Activated T-helper 1 cell treated with anti-CD3 and anti-CD28 coated beads, Interleukin-12 subunit alpha, Interleukin-12 subunit beta, Interleukin-2, Interleukin-4 antibody, amounts not matched to agents 30 ng/mL and 10 ng/mL and 1 ng/mL, durations not matched to agents 14 hours and 24 hours and 36 hours (primary cell): ENCODE results near the gene DSG3. TPM values are rescaled to one million over a fixed set of nuclear protein-coding genes. Genes with fewer than 3 reads are reported as not detected.

Experiments used
- DNase-seq: peaks from one replicate; pipeline ENCODE4 v3.0.0; 2021; ENCODE audit warnings: low spot score
- H3K27ac Mint-ChIP-seq: one replicate; pipeline ENCODE4 v1.8.0; 2021; ENCODE audit warnings: mild to moderate bottlenecking, mixed read lengths
- H3K27me3 Mint-ChIP-seq: one replicate; pipeline ENCODE4 v1.8.0; 2022; ENCODE audit warnings: mild to moderate bottlenecking, moderate library complexity, mixed read lengths; ENCODE audit not compliant: insufficient read depth
- H3K36me3 Mint-ChIP-seq: one replicate; pipeline ENCODE4 v1.8.0; 2021; ENCODE audit warnings: low read depth, mixed read lengths
- H3K4me1 Mint-ChIP-seq: one replicate; pipeline ENCODE4 v1.8.0; 2021; ENCODE audit warnings: low read depth, mixed read lengths
- H3K4me3 Mint-ChIP-seq: one replicate; pipeline ENCODE4 v1.8.0; 2021; ENCODE audit warnings: mild to moderate bottlenecking, moderate library complexity, mixed read lengths
- H3K9me3 Mint-ChIP-seq: one replicate; pipeline ENCODE4 v1.8.0; 2021; ENCODE audit warnings: mixed read lengths
- intact Hi-C: fragments of 100-400 bp; cut with micrococcal nuclease; formaldehyde crosslinking; loops from one replicate; pipeline ENCODE4 v1.15.1; 2024
- total RNA-seq: library from RNA; stranded (reverse); gene quantifications from 2 replicates; pipeline ENCODE4 v1.2.3, GENCODE V29; 2022

Gene DSG3, protein sequence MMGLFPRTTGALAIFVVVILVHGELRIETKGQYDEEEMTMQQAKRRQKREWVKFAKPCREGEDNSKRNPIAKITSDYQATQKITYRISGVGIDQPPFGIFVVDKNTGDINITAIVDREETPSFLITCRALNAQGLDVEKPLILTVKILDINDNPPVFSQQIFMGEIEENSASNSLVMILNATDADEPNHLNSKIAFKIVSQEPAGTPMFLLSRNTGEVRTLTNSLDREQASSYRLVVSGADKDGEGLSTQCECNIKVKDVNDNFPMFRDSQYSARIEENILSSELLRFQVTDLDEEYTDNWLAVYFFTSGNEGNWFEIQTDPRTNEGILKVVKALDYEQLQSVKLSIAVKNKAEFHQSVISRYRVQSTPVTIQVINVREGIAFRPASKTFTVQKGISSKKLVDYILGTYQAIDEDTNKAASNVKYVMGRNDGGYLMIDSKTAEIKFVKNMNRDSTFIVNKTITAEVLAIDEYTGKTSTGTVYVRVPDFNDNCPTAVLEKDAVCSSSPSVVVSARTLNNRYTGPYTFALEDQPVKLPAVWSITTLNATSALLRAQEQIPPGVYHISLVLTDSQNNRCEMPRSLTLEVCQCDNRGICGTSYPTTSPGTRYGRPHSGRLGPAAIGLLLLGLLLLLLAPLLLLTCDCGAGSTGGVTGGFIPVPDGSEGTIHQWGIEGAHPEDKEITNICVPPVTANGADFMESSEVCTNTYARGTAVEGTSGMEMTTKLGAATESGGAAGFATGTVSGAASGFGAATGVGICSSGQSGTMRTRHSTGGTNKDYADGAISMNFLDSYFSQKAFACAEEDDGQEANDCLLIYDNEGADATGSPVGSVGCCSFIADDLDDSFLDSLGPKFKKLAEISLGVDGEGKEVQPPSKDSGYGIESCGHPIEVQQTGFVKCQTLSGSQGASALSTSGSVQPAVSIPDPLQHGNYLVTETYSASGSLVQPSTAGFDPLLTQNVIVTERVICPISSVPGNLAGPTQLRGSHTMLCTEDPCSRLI
- total RNA-seq: not detected in 2 replicates

DNA sequence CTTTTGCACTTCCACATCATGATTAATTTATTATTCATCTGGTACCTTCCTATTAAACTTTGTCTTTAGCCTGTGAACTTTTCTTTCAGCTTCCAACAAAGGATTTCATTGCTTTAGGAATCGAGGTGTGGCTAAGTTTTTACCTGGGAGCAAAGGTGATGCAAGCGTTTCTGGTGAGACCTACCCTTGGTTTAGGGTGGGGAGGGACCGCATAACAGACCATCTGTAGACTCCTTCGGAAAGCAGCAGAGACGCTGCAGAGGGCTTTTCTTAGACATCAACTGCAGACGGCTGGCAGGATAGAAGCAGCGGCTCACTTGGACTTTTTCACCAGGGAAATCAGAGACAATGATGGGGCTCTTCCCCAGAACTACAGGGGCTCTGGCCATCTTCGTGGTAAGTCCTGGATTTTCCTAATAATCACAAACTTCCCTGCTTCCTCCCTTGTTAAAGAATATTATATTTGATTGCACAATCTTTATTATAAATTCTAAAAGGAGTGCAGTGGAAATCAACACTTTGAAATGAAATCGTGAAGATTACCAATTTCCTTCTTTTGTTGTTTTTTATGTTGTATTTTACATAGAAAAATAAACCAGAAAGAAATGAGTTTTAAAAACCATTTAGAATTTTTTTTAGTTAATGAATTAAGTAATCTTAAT, at the start of gene DSG3:
TSS of gene DSG3 (plus strand) at position 212 of the 662 bp plus-strand sequence. CDS start at position 349, 137 bp downstream.
- H3K9me3 Mint-ChIP-seq: no peaks in the 10 kb centered on the region
- H3K27ac Mint-ChIP-seq: no peak within 1 kb of the TSS
- H3K36me3 Mint-ChIP-seq: no peaks in the 10 kb centered on the region
- no peak within 1 kb of the TSS for H3K4me3 Mint-ChIP-seq
- no peak for DNase-seq
- intact Hi-C loops: no loop called here
- H3K27me3 Mint-ChIP-seq: no peaks in the 10 kb centered on the region
- no peaks in the 10 kb centered on the region for H3K4me1 Mint-ChIP-seq

DNA sequence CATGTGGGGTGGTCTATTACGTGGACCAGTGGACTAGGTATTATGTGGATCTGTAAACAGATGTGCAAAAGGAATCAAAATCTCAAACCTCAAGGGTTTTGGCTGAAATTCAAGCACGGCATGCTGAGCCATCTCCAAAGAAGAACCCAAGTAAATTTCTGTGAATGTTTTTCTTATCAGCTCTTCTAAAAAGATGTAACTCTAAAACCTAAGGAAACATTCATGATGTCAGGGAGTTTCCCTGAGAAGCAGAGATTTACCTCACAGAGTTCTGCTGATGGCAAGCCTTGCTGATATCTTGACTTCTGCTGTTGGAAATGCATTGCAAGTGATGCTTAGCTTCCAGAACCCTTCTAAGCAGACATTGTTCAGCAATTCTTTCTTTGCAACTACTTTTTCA, 49.4 kb upstream of the DSG3 start:
- no peaks in the 10 kb centered on the region for H3K9me3 Mint-ChIP-seq
- no peak overlapping the region for H3K4me3 Mint-ChIP-seq
- no peaks in the 10 kb centered on the region for H3K4me1 Mint-ChIP-seq
- H3K36me3 Mint-ChIP-seq: no peaks in the 10 kb centered on the region
- no peak overlapping the region for H3K27ac Mint-ChIP-seq
- DNase-seq: no peak
- peaks cover 2% of the 10 kb centered on the region for H3K27me3 Mint-ChIP-seq
- intact Hi-C loops: no loop called here

DNA sequence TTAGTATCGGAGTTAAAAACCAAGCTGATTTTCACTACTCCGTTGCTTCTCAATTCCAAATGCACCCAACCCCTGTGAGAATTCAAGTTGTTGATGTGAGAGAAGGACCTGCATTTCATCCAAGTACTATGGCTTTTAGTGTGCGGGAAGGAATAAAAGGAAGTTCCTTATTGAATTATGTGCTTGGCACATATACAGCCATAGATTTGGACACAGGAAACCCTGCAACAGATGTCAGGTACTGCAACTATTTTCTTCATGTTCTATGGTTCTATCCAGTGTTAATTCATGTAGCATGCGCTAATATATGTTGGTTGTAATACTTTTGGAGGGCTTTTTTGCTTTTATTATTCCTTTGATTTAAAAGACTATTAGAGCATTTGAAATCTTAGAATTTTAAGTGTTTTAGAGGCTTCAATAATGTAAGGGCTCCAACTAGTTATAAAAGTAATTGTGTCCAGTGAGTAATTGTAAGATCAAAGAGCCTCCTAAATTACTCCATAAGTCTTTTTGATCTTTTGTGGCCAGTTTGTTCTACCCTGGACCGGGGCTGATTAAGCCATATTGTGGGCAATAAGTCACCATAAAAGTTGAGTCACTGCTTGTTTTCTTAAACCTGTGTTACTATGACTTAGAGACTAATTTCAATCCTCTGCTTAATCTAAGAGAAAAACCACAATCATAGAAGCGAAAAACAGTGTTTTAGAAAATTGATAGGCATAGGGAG, 48.1 kb upstream of the DSG3 start:
- intact Hi-C loops: no loop called here

DNA sequence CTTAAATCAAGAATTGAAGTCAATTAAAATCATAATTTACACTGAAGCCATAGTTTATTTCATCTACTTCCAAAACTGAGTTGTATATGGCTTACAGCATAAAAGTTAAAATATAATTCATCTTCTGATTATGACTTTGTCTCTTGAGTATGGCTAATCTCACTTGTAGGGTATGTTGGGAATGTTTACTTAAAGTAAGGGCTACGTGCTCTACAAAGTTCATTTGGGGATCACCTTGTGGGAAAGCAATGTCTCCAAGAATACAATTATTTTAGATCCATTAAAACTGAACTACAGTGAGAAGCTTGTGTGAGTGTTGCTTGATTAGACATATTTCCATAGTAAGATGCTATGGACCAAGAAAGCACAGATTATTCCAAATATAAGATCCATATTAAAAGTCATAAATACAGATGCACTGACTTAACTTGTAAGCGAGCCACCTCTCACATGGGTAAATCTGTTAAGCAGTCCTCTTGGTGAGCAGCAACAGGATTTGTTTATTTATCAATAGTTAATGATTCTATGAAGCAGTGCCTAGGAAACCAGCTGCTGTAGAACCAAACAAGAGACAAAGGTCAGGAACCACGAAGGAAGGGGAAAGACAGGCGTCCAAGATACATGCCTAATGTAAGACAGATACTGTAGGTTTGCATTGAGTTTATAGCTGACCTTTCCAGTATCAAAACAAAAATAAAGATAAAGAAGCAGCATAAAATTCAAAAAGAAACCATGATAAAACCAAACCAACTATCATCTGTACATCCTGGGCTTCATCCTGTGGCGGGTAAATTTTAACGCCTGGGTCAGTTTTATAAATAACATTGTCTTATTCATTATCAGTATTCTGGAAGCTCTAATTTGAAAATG, 46.1 kb upstream of the DSG3 start:
- peaks cover 2% of the 10 kb centered on the region for H3K27me3 Mint-ChIP-seq
- no peaks in the 10 kb centered on the region for H3K9me3 Mint-ChIP-seq
- H3K4me3 Mint-ChIP-seq: no peak overlapping the region
- H3K27ac Mint-ChIP-seq: no peak overlapping the region
- DNase-seq: no peak
- no peaks in the 10 kb centered on the region for H3K36me3 Mint-ChIP-seq
- intact Hi-C loops: no loop called here
- H3K4me1 Mint-ChIP-seq: no peaks in the 10 kb centered on the region

More for the DNA sequence above, 48.1 kb upstream of the DSG3 start:
- H3K27me3 Mint-ChIP-seq: peaks cover 2% of the 10 kb centered on the region
- H3K9me3 Mint-ChIP-seq: no peaks in the 10 kb centered on the region
- no peak overlapping the region for H3K4me3 Mint-ChIP-seq
- no peak for DNase-seq
- no peaks in the 10 kb centered on the region for H3K36me3 Mint-ChIP-seq
- no peak overlapping the region for H3K27ac Mint-ChIP-seq
- H3K4me1 Mint-ChIP-seq: no peaks in the 10 kb centered on the region

DNA sequence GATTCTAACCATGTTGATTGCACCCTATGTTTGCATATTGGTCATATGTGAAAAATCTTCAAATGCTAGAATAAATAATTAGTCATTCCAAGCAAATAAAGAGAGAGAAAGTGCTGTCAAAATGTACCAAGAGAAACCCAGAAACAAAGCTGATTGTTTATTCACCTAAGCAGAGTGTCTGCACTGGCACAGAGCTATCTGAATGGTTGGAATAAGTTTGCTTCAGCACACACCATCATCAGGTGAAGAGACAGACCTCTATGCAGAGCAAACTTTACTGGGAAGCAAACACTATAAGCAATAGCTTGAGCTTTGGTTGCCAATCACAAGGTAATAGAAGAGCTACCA, 45.5 kb upstream of the DSG3 start:
- H3K9me3 Mint-ChIP-seq: no peaks in the 10 kb centered on the region
- no peaks in the 10 kb centered on the region for H3K36me3 Mint-ChIP-seq
- no peak overlapping the region for H3K4me3 Mint-ChIP-seq
- peaks cover 2% of the 10 kb centered on the region for H3K27me3 Mint-ChIP-seq
- DNase-seq: no peak
- no peaks in the 10 kb centered on the region for H3K4me1 Mint-ChIP-seq
- no peak overlapping the region for H3K27ac Mint-ChIP-seq
- intact Hi-C loops: no loop called here

DNA sequence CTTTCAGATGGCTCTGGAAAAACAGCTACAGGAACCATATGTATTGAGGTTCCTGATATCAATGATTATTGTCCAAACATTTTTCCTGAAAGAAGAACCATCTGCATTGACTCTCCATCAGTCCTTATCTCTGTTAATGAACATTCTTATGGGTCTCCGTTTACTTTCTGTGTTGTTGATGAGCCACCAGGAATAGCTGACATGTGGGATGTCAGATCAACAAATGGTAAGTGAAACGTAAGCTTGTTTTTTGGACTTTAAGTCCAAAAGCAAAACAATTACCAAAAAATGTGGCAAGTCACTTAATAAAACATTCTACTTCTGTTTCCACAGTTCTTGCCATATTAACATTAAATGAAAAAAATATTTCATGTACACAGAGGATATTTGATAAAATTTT, 44.1 kb upstream of the DSG3 start:
- Mint-ChIP-seq H3K4me3 (no peak overlapping the region), H3K9me3 (no peaks in the 10 kb centered on the region), H3K36me3 (no peaks in the 10 kb centered on the region), H3K27me3 (peaks cover 2% of the 10 kb centered on the region), H3K27ac (no peak overlapping the region), H3K4me1 (no peaks in the 10 kb centered on the region)
- intact Hi-C loops: no loop called here
- DNase-seq: no peak

DNA sequence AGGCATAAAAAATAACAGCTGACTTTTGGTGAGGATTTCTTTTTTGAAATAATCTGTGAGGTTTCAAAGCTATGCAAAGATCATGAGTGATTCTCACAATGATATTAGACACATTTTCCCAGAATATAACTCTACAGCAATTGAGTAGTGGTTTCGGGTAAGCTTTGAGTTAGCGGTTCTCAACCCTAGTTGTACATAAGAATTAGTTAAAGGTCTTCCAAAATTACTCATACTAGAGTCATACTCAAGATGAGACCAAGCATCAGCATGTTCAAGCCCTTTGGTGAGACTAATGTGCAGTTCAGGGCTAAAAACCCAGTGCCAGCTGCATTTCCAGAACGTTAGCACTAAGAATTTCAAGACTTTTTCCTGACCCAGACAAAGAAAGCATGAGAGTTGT, 39.9 kb upstream of the DSG3 start:
- no peaks in the 10 kb centered on the region for H3K27me3 Mint-ChIP-seq
- no peak for DNase-seq
- H3K9me3 Mint-ChIP-seq: peaks cover 4% of the 10 kb centered on the region
- H3K27ac Mint-ChIP-seq: no peak overlapping the region
- intact Hi-C loops: no loop called here
- no peak overlapping the region for H3K4me3 Mint-ChIP-seq
- no peaks in the 10 kb centered on the region for H3K36me3 Mint-ChIP-seq
- H3K4me1 Mint-ChIP-seq: no peaks in the 10 kb centered on the region

DNA sequence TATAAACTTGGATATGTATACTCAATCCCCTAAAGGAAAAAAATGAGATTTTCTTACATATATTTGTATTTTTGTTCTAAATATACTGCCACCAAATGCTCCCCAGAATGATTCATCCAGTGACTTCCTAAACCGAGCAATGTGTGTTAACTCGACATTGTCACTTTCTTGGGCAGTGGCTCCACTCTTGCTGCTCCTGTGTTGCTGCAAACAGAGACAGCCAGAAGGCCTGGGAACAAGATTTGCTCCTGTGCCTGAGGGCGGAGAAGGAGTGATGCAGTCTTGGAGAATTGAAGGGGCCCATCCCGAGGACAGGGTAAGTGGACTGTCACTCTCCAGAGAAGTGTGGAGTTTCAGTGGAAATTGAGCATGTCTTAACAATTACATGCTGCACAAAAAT, 38.3 kb upstream of the DSG3 start:
- Mint-ChIP-seq H3K27ac (no peak overlapping the region), H3K27me3 (no peaks in the 10 kb centered on the region), H3K36me3 (no peaks in the 10 kb centered on the region), H3K4me3 (no peak overlapping the region), H3K4me1 (no peaks in the 10 kb centered on the region), H3K9me3 (peaks cover 4% of the 10 kb centered on the region)
- DNase-seq: no peak
- intact Hi-C loops: no loop called here

DNA sequence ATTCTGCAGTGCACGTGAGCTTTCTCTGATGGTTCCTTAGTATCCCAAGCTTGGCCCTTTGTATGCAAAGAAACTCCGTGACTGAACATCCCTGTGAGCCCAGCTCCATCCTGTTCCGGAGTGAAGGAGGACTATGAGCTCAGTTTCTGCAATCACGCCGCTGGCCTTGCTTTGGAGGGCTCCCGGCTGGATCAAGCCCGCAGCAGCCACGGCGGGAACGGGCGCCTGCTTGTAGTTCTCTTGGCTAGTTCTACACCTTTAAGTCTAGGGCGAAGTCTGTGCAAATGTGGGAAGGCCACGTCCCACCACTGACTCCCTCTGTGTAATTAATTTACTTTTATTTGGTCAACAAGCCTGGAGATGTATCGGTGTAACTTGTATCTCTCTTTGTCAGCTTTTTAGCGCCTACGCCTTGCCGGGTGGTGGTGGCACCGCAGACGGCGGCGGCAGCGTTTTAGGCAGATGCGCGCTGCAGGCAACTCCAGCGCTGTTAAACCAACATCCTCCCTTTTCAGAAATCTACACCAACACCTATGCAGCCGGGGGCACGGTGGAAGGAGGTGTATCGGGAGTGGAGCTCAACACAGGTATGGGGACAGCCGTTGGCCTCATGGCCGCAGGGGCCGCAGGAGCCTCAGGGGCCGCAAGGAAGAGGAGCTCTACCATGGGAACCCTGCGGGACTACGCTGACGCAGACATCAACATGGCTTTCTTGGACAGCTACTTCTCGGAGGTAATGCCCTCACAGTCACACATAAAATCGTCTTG, 36.6 kb upstream of the DSG3 start:
- no peaks in the 10 kb centered on the region for H3K36me3 Mint-ChIP-seq
- DNase-seq: no peak
- no peak overlapping the region for H3K27ac Mint-ChIP-seq
- peaks cover 8% of the 10 kb centered on the region for H3K9me3 Mint-ChIP-seq
- H3K4me3 Mint-ChIP-seq: no peak overlapping the region
- intact Hi-C loops: no loop called here
- no peaks in the 10 kb centered on the region for H3K4me1 Mint-ChIP-seq
- H3K27me3 Mint-ChIP-seq: no peaks in the 10 kb centered on the region

DNA sequence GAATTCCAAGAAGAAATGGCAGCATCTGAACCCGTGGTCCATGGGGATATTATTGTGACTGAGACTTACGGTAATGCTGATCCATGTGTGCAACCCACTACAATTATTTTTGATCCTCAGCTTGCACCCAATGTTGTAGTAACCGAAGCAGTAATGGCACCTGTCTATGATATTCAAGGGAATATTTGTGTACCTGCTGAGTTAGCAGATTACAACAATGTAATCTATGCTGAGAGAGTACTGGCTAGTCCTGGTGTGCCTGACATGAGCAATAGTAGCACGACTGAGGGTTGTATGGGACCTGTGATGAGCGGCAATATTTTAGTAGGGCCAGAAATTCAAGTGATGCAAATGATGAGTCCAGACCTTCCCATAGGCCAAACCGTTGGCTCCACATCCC, 34.4 kb upstream of the DSG3 start:
- no peak overlapping the region for H3K4me3 Mint-ChIP-seq
- H3K27ac Mint-ChIP-seq: no peak overlapping the region
- intact Hi-C loops: no loop called here
- no peaks in the 10 kb centered on the region for H3K4me1 Mint-ChIP-seq
- no peaks in the 10 kb centered on the region for H3K36me3 Mint-ChIP-seq
- H3K27me3 Mint-ChIP-seq: no peaks in the 10 kb centered on the region
- peaks cover 8% of the 10 kb centered on the region for H3K9me3 Mint-ChIP-seq
- no peak for DNase-seq

DNA sequence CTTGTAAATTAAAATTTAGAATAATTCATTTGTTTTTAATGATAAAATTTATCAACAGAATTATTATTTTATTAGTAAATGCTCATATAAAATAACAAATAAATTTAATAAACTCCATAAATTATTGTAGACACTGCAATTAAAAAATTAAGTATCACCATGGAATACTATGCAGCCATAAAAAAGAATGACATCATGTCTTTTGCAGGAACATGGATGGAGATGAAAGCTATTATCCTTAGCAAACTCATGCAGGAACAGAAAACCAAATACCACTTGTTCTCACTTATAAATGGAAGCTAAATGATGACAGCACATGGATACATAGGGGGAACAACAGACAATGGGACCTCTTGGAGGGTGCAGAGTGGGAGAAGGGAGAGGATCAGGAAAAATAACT, 29.7 kb upstream of the DSG3 start:
- peaks cover 4% of the 10 kb centered on the region for H3K9me3 Mint-ChIP-seq
- intact Hi-C loops: no loop called here
- no peak overlapping the region for H3K27ac Mint-ChIP-seq
- H3K27me3 Mint-ChIP-seq: no peaks in the 10 kb centered on the region
- H3K4me3 Mint-ChIP-seq: no peak overlapping the region
- H3K36me3 Mint-ChIP-seq: no peaks in the 10 kb centered on the region
- no peak for DNase-seq
- no peaks in the 10 kb centered on the region for H3K4me1 Mint-ChIP-seq
